Measurements from ENCODE around the gene UNC93A.
"Not testable (repeated sequence)": the region's sequence is repeated elsewhere in the genome, so short reads cannot be mapped to it uniquely, and the experiment has no call there.

Gene UNC93A

DNA sequence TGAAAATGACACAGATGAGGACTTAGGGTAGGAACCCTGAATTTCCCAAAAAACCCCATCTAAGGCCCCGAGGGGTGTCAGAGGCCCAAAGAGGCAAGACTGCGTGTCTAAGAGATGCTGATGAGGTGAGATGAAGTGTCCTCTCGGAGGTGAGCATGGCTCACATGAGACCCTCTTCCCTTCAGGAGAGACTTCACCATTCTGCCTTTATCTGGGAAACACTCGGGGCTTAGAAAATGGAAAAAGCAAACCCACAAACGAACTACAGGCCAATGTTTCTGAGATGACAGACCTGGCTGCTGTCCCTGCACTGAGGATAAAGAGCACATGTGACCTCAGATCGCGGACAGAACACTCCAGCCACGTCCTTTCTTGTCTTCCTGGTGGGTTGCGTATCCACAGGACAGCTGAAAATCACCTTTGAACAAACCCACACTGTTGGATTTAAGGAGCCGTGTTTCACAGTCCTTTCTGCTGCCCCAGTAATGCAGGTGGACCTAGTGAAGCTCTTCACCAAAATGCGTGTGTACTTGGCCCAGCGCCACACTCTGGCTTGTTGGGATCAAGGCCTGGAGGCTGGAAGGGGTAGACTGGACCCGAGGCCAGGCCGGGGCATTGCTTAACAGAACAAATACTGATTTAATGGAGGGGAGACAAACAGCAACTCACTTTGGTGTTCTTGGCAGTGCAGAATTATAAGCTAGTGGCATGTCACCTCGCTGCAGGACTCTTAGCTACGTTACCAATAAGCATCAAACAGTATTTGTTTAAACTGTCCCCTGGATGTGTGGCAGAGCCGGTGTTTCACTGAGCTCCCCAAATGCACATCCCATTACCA is 18.5 kb downstream of the UNC93A start:
- not testable (repeated sequence) for DNase-seq (ENCODE audit: low read depth in 2 of 2)

DNA sequence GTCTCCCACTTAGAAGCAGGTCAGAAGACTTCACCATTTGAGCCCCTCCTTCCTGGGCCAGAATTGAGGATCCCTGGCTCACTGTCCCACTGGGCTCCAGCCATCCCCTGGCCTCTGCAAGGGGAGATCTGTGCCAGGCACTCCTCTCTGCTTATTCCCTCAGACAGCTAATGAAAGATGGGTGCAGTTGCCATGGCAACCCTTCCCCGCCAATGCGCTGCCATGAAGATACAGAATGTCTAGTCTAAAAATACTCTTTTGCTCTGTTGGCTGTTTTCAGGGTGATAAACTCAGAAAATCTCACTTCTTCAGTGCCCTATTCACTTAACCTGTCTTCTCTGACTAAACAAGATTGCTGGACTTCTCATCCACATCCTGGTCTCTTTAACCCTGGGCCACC is 20.2 kb downstream of the UNC93A start:
- DNase-seq (ENCODE audit: low read depth in 2 of 2), result no peak

DNA sequence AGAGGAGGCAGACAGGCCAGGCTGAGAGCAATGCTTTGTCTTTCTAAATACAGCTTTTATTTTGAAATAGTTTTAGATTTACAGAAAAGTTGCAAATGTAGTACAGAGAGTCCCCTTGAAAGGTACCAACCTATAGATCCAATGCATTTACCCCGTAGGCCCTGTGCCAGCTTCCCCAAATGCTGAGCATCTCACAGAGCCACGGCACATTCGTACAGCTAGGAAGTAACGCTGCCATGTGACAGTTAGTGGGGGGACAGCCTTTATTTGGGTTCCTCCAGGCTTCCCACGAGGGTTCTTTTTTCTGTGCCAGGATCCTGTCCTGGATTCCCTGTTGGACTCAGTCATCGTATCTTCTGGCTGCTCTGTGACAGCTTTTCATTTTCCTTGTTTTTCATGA is 20.6 kb downstream of the UNC93A start:
- DNase-seq (ENCODE audit: low read depth in 2 of 2), result not testable (repeated sequence)

DNA sequence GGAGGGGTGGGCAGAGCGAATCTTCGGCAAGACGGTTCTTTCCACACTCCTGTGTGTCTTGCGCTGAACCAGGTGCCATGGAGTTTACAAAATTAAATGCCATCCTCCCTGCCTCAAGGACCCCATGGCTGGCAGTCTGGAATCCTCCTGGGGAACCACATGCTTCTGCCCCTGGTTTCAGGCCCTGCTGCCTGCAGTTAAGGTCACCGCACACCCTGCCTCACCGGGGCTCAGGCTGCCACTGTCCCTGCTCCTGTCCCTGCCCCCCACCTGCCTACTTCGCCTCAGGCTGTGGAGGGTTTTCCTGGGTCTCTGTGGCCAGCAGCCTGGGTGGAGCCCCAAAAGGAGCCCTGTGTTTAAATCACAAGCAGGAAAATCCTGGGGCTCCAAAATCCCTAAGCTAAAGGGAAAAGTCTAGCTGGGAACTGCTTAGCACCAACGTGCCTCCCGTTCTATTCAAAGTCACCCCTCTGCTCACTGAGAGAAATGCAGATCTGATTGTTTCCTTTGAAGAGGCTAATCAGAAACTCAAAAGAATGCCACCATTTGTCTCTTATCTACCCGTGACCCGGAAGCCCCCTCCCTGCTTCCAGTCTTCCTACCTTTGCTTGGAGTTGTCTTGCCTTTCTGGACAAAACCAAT is 23.2 kb downstream of the UNC93A start:
- DNase-seq (ENCODE audit: low read depth in 2 of 2), result no peak

DNA sequence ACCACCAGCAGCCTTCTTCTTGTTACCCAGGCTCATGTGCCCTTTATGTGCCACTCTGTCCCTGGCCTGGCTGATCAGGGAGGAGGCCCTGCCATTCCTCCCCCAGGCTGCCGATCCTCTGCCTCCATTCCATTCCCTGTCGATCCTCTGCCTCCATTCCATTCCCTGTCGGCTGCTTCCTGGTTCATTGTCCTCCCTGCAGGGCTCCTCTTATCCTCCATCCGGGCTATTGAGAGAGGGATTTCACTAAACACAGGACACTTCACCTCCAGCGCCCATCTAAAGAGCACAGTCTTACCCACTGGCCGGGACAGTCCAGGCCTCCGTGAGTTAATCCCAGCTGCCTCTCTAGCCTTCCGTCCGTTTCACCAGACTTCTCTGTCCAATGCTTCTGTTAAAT is 26.1 kb downstream of the UNC93A start:
- no peak for DNase-seq (ENCODE audit: low read depth in 2 of 2)

DNA sequence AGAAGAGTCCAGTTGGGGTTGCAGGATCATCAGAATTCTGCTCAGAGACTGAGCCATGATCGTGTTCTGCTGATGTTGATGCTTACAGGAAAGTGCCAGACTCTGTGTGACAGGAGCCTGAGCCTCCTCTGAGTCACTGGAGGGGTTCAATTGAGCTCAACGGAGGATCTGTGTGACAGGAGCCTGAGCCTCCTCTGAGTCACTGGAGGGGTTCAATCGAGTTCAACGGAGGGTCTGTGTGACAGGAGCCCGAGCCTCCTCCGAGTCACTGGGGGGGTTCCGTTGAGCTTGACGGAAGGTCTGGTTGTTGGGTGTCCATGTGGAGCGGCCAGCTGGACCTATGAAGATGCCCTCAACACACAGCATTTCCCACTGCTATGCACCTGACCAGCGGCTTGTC is 27.2 kb downstream of the UNC93A start:
- not testable (repeated sequence) for DNase-seq (ENCODE audit: low read depth in 2 of 2)

DNA sequence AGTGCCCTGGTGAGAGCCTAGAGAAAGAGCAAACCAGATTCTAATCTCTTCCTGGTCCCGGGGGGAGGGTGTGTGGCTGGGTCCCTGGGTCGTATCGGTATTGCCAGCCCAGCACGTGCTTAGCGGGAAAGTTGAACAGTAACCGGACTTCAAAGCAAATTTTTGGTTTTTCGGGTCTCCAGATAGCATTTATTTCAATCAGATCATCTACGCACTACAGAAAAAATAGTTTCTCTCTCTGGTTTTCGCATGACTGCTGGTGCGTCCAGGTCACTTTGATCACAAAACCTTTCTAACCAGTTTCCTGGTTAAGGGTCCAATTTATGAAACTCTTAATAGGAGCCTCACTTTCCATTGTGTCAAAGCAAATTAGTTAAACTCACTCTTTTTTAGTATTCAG is 27.7 kb downstream of the UNC93A start:
- DNase-seq (ENCODE audit: low read depth in 2 of 2), result not testable (repeated sequence)

DNA sequence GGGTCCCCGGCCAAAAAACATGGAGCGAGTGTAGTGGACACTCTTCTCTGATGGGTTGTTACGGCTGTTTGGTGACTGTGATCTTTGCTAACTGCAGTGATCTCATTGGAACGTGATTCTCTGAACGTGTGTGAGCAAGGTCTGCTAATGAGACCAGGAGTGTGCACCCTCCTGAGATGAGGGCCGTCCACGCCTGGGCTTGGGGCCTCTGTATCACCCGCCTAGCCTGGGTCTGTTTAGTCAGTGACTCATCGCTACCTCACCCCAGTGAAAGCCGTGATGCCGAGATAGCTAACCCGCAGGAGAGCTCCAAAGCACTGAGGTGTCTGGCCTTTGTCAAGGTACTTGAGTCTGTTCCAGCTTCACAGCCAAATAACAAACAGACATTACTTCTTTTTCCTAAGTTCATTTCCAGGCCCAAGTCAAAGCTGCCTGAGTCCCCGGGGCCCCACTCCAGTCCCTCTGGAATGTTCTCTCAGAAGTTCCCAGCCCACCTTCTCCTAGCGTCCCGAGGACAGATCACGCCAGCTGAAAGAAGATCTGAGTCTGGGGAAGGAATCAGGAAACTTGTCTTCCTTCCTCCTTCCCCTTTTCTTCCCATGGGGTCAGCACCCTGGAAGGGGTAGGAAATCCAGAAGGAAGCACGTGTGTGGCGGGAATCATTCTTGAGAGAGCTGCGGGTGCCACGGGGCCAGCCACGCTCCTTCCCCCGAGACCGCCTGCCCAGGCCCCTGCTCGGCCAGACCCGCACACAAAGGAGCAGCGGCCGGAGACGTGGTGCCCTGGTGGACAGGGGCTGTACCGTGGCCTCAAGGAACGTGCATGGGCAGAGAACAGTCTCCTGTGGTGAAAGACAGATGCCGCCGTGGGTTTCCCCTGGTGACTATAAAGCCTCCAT is 29.0 kb downstream of the UNC93A start:
- not testable (repeated sequence) for DNase-seq (ENCODE audit: low read depth in 2 of 2)

DNA sequence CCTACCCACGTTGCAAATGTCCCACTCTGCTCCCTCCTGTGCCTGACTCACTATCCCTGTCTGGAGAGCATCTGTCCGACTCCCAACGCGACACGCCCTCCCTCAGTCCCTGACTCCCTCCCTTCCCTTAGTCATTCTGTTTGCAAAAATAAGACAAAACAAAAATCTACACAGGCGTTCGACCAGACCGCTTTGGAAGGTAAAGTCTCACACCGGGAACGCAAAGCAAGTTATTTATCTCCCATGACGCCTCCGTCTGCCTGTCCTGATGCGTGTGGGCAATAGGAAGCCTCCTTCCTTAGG is 29.6 kb downstream of the UNC93A start:
- DNase-seq (ENCODE audit: low read depth in 2 of 2), result not testable (repeated sequence)

DNA sequence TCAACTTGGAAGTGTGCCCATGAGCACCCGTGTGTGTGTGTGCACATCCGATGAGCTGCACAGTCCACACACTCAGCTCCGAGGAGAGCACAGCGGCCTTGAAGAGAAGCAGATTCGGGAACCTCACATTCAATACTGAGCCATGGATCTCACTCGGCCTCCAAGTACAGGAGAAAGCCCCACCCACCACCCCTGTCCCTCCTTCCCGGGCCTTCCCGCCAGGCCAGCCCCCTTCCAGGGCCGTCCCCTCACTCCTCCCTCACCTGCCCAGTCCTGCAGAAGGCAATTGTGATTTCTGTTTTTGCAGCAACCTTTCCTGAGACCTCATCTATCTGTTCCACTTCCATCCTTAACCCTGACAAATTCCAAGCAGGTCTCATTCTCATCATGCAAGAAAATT is 30.1 kb downstream of the UNC93A start:
- not testable (repeated sequence) for DNase-seq (ENCODE audit: low read depth in 2 of 2)

DNA sequence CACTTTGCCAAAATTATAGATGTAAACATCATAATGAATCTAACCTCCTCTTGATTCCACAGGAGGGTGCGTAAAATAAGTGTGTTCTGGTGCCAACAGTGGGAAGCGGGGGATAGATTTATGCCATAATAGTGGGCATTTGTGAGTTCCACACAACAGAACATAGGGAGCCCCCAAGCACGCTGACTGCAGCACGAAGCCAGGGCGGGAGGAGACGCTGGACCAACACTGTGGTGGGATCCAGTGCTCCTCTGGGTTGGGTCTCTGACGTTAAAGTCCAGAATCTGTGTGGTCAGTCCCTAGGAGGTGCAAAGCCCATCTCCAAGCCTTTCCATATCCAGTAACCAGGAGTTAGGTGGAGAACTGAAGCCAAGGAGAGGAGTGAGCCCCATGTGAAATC is 32.0 kb downstream of the UNC93A start:
- DNase-seq (ENCODE audit: low read depth in 2 of 2), result no peak

DNA sequence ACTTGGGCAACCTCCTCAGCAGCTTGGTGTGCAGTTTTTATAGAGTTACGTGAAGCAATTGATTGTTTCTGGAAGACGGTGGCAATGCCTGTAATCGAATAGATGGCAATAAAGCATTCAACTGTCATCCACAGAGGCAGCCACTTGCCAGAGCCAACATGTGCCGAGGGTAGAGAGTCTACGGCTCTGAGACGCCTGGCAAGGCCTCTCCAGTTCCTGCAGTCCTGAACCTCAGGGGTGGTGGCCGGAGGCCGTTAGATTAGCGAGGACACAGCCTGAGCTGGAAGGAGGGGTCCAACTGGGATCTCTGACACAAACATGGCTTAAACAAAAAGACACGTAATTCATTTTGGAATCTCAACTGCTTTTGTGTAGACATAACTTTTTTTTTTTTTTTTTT is 33.0 kb downstream of the UNC93A start:
- DNase-seq (ENCODE audit: low read depth in 2 of 2), result no peak

DNA sequence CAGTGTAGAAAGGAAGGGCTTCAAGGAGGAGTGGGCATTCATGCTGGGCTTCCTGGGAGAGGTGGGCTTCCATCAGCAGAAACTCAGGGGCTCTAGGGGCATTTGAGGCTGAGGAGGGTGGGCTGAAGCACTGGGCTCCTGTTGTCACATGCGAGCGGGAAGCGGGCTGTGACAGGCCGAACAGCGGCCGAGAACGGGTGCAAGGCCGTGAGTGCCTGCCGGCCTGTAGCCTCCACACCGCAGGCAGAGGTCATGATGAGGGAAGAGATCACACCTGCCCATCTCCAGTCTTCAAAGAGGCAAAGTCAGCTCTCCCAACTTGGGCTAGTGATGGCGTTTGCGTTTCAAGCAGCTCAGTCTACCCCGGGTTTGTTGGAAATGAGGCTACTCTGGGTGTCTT is 34.7 kb downstream of the UNC93A start:
- DNase-seq (ENCODE audit: low read depth in 2 of 2), result no peak

DNA sequence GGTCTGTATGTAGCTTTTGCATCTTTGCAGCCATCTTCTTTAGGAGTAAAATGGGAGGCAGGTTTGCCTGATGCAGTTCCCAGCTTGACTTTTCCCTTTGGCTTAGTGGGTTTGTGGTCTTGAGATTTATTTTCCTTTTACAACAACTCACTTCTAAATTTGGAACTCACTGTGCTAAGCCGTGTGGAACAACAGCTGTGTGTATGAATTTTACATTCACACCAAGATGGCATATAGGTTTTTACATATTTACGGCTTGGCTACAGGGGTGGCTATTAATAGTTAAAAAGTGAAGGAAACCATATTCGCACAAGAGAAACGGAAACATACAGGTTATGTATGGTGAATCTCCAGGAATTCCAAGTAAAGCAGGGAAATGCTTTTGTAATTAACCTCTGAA is 36.3 kb downstream of the UNC93A start:
- DNase-seq (ENCODE audit: low read depth in 2 of 2), result no peak

DNA sequence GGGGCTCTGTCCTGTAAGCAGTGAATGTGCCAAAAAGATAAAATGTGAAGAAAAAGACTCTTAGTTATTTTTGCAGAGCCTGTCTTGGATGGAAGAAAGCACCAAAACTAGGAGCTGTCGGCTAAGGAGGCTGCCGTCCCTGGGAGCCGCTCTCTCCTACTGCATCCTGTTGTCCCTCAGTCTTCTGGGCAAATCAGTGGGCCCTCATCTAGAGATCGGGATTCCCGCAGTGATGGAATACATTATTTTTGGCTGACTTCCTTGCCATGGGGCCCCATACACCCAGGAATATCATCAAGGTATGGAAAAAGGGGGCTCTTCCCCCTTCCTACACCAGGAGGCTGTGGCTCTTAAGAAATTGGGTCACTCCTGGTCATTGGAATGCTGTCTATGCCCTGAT is 37.0 kb downstream of the UNC93A start:
- DNase-seq (ENCODE audit: low read depth in 2 of 2), result no peak

DNA sequence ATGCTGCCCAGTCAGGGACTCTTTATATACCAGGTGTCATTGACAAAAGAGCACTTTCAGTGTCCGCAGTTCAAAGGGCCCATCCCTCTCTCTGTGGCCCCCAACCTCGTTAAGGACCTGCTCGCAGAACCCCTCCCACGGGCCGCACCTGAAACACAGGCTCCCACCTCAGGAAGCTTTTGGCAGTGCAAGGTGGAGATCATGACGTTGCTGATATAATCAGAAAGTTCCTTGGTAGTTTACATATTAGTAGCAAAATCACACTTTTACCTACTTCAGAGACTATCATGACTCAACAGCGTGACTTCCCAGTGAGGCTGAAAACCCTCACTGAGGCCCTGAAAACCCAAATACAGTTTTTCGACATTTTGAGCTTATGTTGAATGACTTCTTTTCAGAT is 37.9 kb downstream of the UNC93A start:
- no peak for DNase-seq (ENCODE audit: low read depth in 2 of 2)

DNA sequence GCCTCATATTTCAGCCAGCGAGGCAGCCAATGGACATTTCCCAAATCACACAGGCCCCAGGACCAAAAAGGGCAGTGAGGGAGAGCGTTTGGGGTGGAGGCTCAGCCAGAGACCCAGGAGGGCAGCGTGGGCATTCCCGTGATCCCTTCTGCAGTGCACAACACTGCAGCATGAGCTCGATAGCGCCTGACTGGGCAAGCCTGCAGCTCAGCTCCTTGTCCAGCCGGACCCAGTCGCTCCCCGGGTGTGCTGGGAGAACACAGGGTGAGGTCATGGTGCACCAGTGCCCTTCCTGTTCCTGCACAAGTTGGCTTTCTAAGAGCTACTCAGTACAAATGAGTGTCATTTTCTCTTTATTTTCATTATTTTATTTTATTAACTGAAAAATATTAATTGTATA is 39.6 kb downstream of the UNC93A start:
- no peak for DNase-seq (ENCODE audit: low read depth in 2 of 2)

DNA sequence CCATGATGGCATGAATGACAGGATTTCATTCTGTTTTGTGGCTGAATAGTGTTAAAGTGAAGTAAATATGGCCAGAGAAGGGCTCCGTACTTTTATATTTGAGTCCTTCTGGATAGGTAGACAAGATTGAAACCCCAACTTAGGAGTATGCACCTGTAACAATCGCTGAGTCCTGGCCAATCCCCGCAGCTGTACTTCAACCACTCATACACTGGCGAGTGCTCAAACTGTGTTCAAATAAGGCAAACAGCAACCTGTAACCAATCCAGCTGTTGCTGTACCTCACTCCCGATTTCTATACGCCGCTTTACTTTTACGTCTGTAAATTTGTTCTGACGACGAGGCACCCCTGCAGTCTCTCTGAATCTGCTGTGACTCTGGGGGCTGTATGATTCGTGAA is 40.5 kb downstream of the UNC93A start:
- DNase-seq (ENCODE audit: low read depth in 2 of 2), result no peak

DNA sequence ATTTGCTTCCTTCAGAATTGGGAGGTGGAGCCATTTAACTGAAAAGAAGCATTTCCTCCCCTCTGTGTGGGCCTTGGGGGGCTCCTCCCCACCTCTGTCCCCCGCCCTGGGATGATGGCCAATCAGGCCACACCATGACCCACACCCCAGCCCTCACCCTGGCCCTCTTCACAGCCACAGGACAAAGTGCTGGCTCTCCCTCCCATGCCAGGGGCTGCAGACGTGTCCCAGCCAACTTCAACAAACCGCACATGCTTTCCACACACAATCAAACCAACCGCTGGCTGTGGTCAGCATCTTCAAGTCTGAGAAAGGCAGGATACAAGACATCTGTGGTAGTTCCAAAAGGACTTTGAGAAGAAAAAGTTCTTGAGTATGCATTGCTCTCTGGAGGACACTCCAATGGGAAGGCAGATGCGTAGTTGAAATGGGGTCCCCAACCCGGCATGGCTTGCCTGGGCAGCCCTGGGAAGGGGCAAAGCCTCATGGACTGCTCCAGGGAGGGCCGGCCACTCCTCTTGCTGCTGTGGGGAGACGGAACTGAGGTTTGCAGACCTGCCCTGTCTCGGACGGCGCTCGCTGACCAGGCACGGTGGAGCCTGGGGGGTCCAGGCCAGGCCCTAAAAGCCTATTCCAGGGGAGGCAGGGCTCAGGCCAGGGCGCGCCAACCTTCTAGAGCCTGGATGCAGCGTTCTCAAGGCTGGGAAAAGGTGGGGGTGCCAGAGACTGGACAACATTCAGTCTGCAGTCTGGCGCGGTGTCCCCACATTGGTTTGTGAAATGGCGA is 45.9 kb downstream of the UNC93A start:
- DNase-seq (ENCODE audit: low read depth in 2 of 2), result no peak

DNA sequence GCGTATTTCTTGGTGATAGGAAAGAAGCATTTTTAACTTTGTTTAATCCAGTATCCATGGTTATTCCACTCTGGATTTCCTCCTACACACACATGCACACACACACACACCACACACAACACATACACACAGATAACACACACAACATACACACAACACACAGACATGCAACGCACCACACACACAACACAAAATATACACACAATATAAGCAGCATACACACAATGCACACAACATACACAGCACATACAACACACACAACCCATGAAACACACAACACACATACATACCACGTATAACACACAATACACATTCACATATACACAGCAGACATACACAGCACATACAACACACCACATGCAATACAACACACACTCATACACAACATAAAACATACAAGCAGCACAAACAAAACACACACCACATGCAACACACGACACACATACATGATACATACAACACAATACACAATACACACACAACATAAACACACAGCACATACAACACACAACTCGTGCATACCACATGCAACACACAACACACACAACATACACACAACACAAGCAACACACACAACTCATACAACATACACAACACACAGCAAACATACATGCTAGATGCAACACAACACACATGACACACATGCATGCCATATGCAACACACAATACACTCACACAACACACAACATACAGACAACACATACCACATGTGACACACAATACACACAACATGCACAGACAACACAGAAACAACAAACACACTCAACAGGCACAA is 46.7 kb downstream of the UNC93A start:
- no peak for DNase-seq (ENCODE audit: low read depth in 2 of 2)

DNA sequence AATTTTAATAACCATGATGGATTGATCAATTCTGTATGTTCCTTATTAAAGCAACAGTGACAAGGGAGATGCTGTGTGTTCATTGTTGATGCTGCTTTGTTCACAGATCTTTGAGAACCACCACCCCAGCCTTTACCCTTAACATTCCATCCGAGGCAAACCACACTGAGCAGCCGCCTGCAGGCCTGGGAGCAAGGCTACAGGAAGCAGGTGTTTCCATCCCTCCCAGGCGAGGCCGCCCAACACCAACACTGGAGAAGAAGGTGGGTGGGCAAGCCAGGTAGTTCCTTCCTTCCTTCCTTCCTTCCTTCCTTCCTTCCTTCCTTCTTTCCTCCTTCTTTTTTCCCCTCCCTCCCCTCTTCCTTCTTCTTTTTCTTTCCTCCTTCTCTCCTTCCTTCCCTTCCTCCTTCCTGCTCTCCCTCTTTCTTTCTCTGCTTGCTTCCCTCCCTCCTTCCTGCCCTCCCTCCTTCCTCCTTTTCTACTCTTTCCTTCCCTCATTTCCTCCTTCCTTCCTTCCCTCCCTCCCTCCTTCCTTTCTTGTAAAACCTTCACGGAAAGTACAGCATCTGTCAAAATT is 47.5 kb downstream of the UNC93A start:
- DNase-seq (ENCODE audit: low read depth in 2 of 2), result no peak

Measured in stimulated activated CD8-positive, alpha-beta memory T cell treated with anti-CD3 and anti-CD28 coated beads, Interleukin-7, amount 100 ng/mL, for 1 hour (primary cell).